Measurements from ENCODE around the gene ZDHHC23.

DNA sequence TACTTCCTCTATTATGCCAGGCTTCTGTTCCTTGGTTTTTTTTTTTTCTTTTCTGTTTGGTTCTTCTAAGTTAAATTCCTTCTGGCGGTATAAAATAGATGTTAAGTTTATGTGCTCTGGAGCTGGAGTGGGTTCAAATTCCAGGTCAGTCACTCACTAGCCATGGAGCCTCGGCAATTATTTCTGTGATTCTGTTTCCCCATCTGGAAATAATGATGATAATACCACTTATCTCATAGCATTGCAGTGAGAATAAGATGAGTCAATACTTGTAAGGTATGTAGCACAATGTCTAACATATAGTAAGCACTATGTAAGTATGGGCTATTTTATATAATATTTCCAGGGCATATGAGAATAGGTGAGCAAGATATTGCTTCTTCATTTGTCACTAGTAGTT lies 33.2 kb upstream of the ZDHHC23 start:
- TF ChIP-seq, protein P1, sequence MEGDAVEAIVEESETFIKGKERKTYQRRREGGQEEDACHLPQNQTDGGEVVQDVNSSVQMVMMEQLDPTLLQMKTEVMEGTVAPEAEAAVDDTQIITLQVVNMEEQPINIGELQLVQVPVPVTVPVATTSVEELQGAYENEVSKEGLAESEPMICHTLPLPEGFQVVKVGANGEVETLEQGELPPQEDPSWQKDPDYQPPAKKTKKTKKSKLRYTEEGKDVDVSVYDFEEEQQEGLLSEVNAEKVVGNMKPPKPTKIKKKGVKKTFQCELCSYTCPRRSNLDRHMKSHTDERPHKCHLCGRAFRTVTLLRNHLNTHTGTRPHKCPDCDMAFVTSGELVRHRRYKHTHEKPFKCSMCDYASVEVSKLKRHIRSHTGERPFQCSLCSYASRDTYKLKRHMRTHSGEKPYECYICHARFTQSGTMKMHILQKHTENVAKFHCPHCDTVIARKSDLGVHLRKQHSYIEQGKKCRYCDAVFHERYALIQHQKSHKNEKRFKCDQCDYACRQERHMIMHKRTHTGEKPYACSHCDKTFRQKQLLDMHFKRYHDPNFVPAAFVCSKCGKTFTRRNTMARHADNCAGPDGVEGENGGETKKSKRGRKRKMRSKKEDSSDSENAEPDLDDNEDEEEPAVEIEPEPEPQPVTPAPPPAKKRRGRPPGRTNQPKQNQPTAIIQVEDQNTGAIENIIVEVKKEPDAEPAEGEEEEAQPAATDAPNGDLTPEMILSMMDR (IDR thresholded peaks at IDR 0.05 in 4 of 5, conservative IDR thresholded peaks at IDR 0.05 in 1 of 5) = no peak
- TF ChIP-seq POLR2A (IDR thresholded peaks at IDR 0.05) = no peak

Measured in gastrocnemius medialis (tissue), 4 donors.